K562 (cell line): ENCODE data around the gene SLC29A2. TPM values are rescaled to one million over a fixed set of nuclear protein-coding genes. Genes with fewer than 3 reads are reported as not detected.

Experiments used
- MAZ ChIP-seq, 2 experiments: fragments of 450-650 bp in 1 of 2; sonication (generic) in 1 of 2; formaldehyde crosslinking; IDR thresholded peaks in 1 of 2; conservative IDR thresholded peaks in 1 of 2; 2 replicates each; pipeline versions ENCODE4 v1.4.0 to v1.5.0; 2020; ENCODE audit warnings: mild to moderate bottlenecking in 1 of 2, missing genetic modification reagents in 1 of 2
- MCM7 ChIP-seq, 2 experiments: fragments of 450-650 bp; IDR thresholded peaks; 2 replicates each; pipeline ENCODE4 v1.6.1; 2016 to 2018
- POLR2A ChIP-seq: fragments of 450-650 bp; conservative IDR thresholded peaks from 2 replicates; pipeline ENCODE4 v1.6.1; 2016
- SRSF7 ChIP-seq: fragments of 200-400 bp; formaldehyde crosslinking; optimal IDR thresholded peaks from 2 replicates; pipeline ENCODE3; 2017; ENCODE audit warnings: mild to moderate bottlenecking, low read depth, low read length
- polyA plus RNA-seq, 8 experiments: library from polyadenylated mRNA; depleted of rRNA in 4 of 8; stranded (reverse) in 5 of 8; unstranded in 3 of 8; fragments of >200 nt; fragmentation: Nextera tagmentation in 2 of 8; fragmentation: Illumina TruSeq in 1 of 8; extraction: Ambion mirVana in 2 of 8; extraction: Trizol in 1 of 8; gene quantifications; 2 replicates each; pipeline versions ENCODE4 v1.2.1 to v1.2.3, GENCODE V29; 2011 to 2014; ENCODE audit warnings: inconsistent platforms in 1 of 8, missing spikeins in 1 of 8
- total RNA-seq, 7 experiments: library from RNA; depleted of rRNA in 6 of 7; stranded (reverse); fragments of >200 nt in 6 of 7; fragmentation: Illumina TruSeq in 2 of 7; extraction: Trizol in 2 of 7; gene quantifications; 2 replicates each; pipeline versions ENCODE4 v1.2.1 to v1.2.3, GENCODE V29; 2011 to 2021; ENCODE audit warnings: low replicate concordance in 1 of 7
- TF ChIP-seq, protein P1 (sequence below): sonication (generic); formaldehyde crosslinking; IDR thresholded peaks from 2 replicates; pipeline ENCODE4 v1.8.0; 2023; ENCODE audit warnings: missing genetic modification reagents, mild to moderate bottlenecking, borderline replicate concordance

SLC29A2 gene
- total and polyA plus RNA-seq, 9 of the 15 experiments (the other 6 are each of a cell fraction or from before 2014, with no cell fraction given) = 2.4 to 48.6 (median 14.2) TPM

GRCh38 chr11:66344550-66345315 lies 26.8 kb downstream of the SLC29A2 start, which contains the start of gene BRMS1 (continued):
- peak; percentile 73 to 79; a peak in 3 of 4 replicates for TF ChIP-seq MAZ (CRISPR knock-in tag; conservative IDR thresholded peaks at IDR 0.05 in 1 of 2, IDR thresholded peaks at IDR 0.05 in 1 of 2)
- no peak for TF ChIP-seq SRSF7
- peak; percentile 90 for TF ChIP-seq POLR2A
- TF ChIP-seq, protein P1, sequence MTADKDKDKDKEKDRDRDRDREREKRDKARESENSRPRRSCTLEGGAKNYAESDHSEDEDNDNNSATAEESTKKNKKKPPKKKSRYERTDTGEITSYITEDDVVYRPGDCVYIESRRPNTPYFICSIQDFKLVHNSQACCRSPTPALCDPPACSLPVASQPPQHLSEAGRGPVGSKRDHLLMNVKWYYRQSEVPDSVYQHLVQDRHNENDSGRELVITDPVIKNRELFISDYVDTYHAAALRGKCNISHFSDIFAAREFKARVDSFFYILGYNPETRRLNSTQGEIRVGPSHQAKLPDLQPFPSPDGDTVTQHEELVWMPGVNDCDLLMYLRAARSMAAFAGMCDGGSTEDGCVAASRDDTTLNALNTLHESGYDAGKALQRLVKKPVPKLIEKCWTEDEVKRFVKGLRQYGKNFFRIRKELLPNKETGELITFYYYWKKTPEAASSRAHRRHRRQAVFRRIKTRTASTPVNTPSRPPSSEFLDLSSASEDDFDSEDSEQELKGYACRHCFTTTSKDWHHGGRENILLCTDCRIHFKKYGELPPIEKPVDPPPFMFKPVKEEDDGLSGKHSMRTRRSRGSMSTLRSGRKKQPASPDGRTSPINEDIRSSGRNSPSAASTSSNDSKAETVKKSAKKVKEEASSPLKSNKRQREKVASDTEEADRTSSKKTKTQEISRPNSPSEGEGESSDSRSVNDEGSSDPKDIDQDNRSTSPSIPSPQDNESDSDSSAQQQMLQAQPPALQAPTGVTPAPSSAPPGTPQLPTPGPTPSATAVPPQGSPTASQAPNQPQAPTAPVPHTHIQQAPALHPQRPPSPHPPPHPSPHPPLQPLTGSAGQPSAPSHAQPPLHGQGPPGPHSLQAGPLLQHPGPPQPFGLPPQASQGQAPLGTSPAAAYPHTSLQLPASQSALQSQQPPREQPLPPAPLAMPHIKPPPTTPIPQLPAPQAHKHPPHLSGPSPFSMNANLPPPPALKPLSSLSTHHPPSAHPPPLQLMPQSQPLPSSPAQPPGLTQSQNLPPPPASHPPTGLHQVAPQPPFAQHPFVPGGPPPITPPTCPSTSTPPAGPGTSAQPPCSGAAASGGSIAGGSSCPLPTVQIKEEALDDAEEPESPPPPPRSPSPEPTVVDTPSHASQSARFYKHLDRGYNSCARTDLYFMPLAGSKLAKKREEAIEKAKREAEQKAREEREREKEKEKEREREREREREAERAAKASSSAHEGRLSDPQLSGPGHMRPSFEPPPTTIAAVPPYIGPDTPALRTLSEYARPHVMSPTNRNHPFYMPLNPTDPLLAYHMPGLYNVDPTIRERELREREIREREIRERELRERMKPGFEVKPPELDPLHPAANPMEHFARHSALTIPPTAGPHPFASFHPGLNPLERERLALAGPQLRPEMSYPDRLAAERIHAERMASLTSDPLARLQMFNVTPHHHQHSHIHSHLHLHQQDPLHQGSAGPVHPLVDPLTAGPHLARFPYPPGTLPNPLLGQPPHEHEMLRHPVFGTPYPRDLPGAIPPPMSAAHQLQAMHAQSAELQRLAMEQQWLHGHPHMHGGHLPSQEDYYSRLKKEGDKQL (CRISPR knock-in tag) = no peak
- no peak for TF ChIP-seq MCM7 (IDR thresholded peaks at IDR 0.05)
